ENCODE results near the gene PIP. TPM values are rescaled to one million over a fixed set of nuclear protein-coding genes. Genes with fewer than 3 reads are reported as not detected.
A peak's percentile ranks its signal among the peaks of the same experiment; 100 is the strongest.
"Not testable (repeated sequence)": the region's sequence is repeated elsewhere in the genome, so short reads cannot be mapped to it uniquely, and the experiment has no call there.

PIP gene
- not detected for polyA plus RNA-seq (ENCODE audit: insufficient read depth in 1 of 5, insufficient read length in 5 of 5, low replicate concordance in 1 of 5)
- long read RNA-seq, donor 1: 0 reads
- long read RNA-seq, donor 2: 0 reads
- long read RNA-seq, donor 3: 0 reads
- long read RNA-seq, donor 4: 0 reads
- long read RNA-seq, donor 5: 0 reads
- long read RNA-seq, donor 6: 0 reads
- long read RNA-seq, donor 7: 0 reads
- long read RNA-seq, donor 8: 0 reads

DNA sequence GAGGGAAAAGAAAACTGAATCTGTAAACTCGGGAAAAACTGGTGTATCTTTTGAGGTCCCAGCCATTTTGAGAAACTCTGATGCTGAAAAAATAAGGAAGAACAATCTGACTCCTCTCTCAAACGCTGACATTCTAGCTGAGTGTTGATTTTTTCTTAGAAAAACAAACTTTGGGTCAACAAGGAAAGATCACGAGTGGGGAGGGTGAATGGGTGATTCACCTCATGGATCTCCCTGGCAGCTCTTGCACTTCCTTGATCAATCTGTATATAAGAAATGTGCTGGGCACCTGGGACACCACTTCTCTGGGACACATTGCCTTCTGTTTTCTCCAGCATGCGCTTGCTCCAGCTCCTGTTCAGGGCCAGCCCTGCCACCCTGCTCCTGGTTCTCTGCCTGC, at the start of gene PIP:
PIP (plus strand) TSS at position 297 of the 400 bp plus-strand sequence; CDS start at position 337, 40 bp downstream.
- no peak for DNase-seq

DNA sequence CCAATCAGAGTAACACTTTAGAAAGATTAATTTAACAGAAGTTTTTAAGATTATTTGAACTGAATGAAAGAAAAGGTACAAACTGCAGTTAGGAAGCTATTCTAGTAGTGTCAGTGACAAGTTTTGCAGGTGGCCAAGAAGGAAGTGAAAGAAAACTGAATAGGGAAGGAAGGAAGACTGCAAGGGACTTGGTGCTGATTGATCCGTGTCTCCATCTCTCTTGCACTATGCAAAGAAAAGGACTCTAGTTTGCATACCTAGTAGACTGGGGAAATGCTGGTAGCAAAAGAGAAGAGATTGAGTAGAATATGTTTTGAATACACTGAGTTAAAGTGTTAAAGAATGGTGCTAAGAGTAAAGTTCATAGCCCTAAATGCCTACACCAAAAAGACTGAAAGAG, 46.8 kb upstream of the PIP start:
- no peak for DNase-seq

- not testable (repeated sequence) for DNase-seq
These were observed 46.3 kb upstream of the PIP start for GRCh38 chr7:143085610-143086009.

DNA sequence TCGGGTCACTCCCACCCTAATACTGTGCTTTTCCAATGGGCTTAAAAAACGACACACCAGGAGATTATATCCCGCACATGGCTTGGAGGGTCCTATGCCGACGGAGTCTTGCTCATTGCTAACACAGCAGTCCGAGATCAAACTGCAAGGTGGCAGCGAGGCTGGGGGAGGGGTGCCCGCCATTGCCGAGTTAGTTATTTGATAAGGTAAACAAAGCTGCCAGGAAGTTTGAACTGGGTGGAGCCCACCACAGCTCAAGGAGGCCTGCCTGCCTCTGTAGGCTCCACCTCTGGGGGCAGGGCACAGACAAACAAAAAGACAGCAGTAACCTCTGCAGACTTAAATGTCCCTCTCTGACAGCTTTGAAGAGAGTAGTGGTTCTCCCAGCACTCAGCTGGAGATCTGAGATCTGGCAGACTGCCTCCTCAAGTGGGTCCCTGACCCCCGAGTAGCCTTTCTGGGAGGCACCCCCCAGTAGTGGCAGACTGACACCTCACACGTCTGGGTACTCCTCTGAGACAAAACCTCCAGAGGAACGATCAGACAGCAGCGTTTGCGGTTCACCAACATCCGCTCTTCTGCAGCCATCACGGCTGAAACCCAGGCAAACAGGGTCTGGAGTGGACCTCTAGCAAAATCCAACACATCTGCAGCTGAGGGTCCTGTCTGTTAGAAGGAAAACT, 43.2 kb upstream of the PIP start:
- not testable (repeated sequence) for DNase-seq

- no peak for DNase-seq
These were observed 35.7 kb upstream of the PIP start for GRCh38 chr7:143096146-143096545.

GRCh38 chr7:143099579-143099978, 32.3 kb upstream of the PIP start:
- not testable (repeated sequence) for DNase-seq

DNA sequence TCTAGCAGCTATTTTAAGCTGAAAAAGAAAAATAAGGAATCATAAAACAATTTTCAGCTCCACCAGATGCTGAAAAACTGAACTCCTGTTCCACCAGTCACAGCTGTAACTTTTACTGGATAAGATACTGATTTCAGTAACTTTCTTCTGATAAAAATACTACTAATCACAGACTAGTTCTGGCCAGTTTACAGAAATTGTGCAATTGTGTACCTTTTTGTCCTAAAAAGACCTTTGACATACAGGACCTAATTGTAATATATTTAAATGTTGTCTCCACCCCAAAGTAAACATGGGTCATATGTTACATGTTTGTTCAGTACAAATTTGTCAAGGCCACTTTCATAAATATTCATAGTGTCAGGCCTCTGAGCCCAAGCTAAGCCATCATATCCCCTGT, 27.1 kb upstream of the PIP start:
- no peak for DNase-seq

- DNase-seq: not testable (repeated sequence)
These were observed 23.9 kb upstream of the PIP start for GRCh38 chr7:143108019-143108418.

DNA sequence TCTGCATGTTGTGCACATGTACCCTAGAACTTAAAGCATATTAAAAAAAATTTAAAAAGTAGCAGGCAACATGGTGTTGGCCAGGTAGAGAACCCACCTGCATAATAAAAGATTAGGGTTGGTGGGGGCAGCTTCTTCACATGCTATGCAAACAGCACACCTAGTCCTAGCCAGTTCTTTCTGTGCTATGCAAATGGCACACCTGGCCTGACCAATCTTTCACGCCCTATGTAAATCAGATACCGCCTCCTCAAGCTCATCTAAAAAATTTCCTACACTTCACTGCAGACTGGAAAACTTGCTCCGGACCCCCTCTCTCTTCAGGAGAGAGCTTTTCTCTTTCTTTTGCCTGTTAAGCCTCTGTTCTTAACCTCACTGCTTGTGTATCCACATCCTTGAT, 14.5 kb upstream of the PIP start:
- DNase-seq: no peak

DNA sequence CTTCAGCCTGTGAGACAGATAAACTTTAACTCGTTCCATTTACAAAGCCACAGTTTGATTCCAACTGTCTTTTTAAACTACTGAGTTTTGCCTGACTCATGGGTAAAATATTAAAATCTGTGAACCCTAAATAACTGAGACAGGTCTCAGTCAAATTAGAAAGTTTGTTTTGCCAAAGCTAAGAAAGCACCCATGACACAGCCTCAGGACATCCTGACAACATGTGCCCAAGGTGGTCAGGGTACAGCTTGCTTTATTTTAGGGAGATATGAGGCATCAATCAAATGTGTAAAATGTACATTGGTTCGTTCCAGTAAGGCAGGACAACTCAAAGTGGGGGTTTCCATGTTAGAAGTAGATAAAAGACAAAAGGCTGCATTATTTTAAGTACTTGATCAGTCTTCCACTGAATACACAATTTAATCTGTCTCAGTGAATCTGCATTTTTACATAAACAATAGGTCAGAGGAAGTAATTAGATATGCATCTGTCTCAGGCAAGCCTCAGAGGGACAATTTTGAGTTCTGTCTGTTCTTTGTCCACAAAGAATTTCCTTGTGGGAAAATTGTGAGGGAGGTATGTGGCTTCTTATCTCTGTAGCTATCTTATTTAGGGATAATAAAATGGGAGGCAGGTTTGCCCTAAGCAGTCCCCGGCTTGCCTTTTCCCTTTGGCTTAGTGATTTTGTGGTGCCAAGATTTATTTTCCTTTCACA, 11.0 kb upstream of the PIP start:
- DNase-seq: no peak

DNA sequence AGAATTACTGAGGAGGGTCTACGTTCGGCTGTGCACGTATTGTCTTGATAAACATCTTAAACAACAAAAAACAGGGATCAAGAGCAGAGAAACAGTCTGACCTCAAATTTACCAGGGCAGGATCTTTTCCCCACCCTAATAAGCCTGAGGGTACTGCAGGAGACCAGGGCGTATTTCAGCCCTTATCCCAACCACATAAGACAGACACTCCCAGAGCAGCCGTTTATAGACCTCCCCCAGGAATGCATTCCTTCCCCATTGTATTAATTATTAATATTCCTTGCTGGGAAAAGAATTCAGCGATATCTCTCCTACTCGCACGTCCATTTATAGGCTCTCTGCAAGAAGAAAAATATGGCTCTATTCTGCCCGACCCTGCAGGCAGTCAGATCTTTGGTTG, 8.6 kb upstream of the PIP start:
- DNase-seq: not testable (repeated sequence)

- DNase-seq: no peak
These were observed 5.7 kb upstream of the PIP start for GRCh38 chr7:143126146-143126545.

- DNase-seq: no peak
These were observed 2.8 kb upstream of the PIP start for GRCh38 chr7:143129051-143129450.

GRCh38 chr7:143129477-143129876, 2.4 kb upstream of the PIP start:
- no peak for DNase-seq

DNA sequence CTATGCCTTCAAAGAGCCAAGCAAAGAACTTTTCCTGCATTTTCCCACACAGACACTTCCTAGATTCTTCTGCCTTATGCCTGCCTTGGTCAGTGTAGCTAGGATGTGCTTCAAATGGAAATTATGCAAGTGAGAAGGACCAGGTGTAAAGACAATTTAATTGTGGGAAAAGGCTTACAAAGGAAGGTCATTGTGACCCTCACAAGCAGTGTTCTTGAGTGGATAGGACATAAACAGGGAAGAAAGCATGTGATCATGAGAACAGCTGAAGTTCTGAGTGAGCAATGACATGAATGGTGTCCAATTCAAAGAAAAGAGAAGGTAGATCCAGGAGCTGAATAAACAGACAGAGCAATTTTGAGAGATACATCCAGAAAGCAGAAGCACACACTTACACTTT, 1.3 kb upstream of the PIP start:
- no peak for DNase-seq

DNA sequence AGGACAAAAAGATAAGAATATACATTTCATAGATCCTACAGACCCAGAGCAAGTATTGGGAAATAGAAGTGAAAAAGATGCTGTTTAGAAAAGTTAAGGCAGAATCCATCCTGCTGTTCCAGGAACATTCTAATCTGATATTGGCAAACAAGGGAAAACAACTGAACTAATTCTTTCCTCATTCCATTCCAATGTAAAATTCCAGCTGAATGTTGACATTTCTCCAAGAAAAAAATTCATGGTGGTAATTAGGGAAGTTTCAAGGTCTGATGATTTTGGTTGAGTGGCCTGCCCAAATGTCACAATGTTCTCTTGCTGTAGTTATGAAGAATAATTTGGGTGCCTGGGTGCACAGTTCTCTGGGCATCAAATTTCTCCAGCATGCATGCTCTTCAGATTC, 15.2 kb downstream of the PIP start:
- DNase-seq: no peak

DNA sequence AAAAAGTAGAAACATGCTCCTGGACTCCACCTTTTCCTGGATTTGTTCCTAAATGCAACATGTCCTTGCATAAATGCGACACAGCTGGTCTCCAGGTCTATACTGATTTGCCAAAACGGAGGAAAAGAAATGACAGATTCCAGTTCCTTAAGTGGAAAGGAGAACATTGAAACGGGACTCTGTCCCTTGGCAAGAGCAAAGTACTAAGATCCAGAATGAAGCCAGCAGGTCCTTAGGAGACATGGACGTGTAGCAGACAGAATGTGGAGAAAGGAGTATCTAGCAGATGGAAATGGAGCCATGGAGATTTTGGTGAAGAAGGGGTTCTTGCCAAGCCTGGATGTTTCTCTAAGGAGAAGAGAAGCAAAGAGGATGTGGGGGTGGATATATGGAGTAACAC, 16.2 kb downstream of the PIP start:
- no peak for DNase-seq

- no peak for DNase-seq
These were observed 16.8 kb downstream of the PIP start for GRCh38 chr7:143148651-143149050.

- not testable (repeated sequence) for DNase-seq
These were observed 18.8 kb downstream of the PIP start for GRCh38 chr7:143150696-143151095.

DNA sequence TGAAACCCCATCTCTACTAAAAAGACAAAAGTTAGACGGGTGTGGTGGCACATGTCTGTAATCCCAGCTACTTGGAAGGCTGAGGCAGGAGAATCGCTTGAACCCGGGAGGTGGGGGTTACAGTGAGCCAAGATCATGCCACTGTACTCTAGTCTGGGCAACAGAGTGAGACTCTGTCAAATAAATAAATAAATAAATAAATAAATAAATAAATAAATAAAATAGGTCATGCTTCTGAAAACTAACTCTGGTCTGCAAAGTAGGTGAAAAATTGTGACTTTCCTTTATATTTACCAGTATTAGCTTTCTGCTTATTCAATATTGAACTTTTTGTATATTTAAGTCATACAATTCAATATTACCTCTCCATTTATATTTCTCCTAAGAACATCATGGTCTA, 26.7 kb downstream of the PIP start:
- DNase-seq: not testable (repeated sequence)

DNA sequence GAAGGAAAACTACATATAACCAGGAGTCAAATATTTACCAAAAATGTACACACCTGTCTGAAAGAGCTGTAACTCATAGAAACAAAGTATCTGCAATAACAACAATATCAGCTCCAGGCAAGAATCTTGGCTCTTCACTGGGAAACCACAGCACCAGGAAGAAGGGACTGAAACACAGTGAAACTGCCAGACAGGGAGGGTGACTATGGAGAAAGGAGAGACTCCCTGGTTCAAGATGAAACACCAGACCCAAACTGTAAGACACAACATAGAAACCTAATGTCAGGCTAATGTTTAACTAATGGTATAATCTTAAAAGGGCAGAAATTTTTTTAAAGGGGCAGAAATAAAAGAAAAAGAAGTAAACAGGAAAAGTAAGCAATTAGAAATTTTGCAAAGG, 39.8 kb downstream of the PIP start:
- DNase-seq: no peak

DNA sequence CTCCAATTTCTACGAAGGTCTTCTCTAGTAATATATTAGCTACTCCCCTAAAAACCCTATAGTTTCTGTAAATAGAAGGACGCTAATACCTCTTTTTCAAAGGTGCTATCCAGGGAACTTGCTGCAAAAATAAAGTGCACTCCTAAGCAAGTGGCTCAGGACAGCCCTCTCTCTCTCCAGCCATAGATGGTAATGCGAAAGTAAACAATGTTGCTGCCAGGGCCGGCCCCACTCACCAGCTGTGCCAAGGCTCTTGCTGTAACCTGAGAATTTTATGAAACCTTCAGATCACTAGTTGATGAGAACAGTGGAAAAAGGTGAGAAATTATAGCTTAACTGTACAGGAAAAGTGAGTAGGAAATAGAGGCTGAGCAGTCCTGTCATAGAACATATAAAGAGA, 40.5 kb downstream of the PIP start:
- peak; percentile 23 to 37 for DNase-seq

DNA sequence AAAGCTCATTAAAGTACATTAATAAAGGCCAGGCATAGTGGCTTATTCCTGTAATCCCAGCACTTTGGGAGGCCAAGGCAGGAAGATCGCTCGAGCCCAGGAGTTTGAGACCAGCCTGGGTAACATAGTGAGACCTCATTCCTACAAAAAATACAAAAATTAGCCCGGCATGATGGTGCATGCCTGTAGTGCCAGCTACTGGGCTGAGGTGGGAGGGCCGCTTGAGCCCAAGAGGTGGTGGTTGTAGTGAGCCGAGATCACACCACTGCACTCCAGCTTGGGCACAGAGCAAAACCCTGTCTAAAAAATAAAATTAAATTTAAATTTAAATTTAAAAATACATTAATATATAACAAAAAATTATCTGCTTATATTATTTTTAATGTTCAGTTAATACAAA, 44.3 kb downstream of the PIP start:
- no peak for DNase-seq

All from right lung (tissue), 10 donors.